HG03139 (cell line): Measurements from ENCODE around the gene FRY.

Experiments used
- ATAC-seq: cut with Tn5 transposase; IDR thresholded peaks from one replicate; pipeline ENCODE4 v1.9.1; 2021; ENCODE audit not compliant: unreplicated experiment

The FRY gene

GRCh38 chr13:32016119-32016518 lies 15.5 kb upstream of the FRY start:
- ATAC-seq, result no peak

DNA sequence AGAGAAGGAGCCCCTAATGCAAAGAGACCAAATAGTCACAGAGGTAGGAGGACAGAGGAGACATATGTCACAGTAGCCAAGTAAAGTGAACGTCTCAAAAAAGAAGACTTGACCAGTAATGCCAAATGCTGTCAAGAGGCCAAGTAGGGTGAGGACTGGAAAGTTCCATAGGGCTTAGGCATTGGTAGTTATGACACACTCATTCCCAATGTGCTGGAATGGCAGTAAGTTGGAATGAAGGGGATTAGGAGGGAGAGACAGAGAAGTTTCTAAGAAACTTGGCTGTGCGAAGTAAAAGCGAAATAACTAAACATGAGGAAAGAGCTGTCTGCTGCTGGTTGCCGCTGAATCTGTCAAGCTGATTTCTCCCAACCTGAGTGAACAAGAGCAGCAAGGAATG lies 14.9 kb upstream of the FRY start:
- no peak for ATAC-seq

GRCh38 chr13:32017474-32017873 lies 14.1 kb upstream of the FRY start:
- ATAC-seq, result no peak

- ATAC-seq, result no peak
Measured at GRCh38 chr13:32019612-32020233, 11.9 kb upstream of the FRY start.

- no peak for ATAC-seq
Measured at GRCh38 chr13:32021785-32022184, 9.8 kb upstream of the FRY start.

DNA sequence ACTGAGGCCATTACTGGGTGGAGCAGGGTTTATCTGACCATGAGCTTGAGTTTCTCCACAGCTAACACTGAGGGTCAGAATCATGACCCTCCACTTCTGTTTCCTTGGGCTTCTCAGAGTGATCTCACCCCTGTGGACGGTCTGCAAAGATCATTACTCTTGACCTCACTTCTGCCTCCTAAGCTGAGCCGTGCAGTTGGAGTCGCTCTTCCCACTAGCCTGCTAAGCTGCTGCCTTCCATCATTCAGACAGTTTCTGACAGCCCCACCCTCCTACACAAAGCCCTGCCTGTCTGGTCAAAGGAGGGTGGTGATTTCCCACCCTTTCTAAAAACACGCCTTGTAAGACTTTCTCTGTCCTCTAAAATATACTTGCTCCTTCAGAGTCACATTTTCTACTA lies 9.3 kb upstream of the FRY start:
- no peak for ATAC-seq

- no peak for ATAC-seq
Measured at GRCh38 chr13:32023096-32023495, 8.5 kb upstream of the FRY start.

DNA sequence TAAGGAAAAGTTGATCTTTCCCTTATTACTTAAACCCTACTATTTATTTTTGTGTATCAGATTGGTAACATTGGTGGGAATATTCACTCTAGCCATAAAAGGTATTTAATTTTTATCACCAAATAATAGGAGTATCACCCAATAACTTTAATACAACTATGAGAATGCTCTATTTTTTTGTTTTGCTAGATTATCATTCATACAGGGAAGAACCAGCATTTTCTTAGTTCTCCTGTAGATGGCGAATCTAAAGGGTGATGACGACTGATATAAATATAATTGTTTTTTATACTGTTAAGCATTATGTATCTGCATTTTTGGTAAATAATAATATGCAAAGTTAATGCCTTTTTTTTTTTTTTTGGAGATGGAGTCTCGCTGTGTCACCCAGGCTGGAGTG lies 7.9 kb upstream of the FRY start:
- no peak for ATAC-seq

- ATAC-seq, result no peak
Measured at GRCh38 chr13:32024750-32025149, 6.8 kb upstream of the FRY start.

DNA sequence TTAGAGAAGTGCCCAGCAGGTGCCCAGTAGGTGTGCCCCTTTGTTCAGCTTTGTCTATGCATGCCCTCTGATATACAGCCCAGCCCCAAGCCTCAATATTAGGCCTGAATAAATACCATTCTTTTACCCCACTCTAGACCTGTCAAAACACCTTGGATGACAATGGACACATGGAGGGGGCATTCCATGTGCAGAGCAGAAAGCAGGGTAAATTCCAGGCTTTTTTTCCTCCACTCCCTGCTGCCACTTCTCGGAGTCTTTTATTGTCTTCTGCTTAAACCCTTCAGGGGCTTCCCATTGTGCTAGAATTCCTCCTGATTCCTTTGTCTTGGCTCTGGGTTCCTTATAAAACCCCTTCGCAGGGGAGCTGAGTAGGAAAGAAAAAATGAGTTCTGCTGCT lies 5.8 kb upstream of the FRY start:
- no peak for ATAC-seq

DNA sequence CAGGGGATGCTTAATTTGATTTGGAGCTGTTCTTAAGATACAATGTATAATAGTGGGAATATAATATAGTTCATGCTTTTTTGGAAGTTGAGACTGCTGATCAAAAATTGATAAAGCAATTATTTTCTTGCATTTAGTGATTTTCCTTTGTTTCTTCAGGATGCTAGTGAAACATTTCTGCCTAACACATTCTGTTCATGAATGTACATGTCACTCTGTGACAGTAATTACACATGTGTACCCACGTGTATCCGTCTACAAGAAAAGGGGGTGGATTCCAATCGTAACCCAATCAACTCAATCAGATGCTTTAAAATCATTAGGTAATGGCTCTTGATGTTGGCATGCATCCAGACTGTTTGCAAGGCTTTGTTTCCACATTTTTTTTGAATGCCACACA lies 5.0 kb upstream of the FRY start:
- no peak for ATAC-seq

GRCh38 chr13:32028711-32029110 lies 2.9 kb upstream of the FRY start:
- no peak for ATAC-seq

DNA sequence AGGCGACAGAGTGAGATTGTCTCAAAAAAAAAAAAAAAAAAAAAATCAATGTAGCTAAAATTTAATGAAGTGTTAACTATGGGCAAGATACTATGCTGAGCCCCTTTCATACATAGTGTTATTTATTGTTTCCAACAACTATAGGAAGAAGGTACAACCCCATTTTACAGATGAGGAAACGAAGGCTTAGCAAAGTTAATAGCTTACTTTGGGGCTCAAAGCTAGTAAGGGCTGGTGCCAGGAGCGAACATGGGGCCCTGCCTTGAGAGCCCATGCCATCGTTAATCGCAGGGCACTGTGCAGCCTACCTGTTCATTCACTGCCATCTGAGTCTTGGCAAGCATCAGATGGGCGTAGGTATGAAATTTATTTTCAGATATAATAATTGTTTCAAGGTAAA lies 1.9 kb upstream of the FRY start:
- no peak for ATAC-seq

- ATAC-seq, result no peak
Measured at GRCh38 chr13:32031815-32032370, 319 bp downstream of the FRY start.

DNA sequence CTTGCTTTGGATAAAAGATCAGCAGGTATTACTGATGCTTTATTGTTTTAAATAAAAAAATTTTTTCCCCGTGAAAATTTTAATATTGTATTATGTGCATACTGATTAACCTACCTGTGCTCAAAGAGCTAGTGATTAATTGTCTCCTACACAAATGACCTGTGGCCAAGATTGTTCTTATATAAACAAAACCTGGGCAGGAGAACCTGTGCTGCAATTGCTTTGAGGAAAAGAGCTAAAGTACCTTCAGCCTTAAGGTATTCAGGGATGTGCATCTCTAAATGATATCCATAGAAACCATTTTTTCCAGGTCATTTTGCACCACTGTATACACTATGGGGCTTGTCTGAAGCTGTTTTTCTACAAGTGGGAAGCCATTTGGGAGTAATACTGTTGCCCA lies 1.2 kb downstream of the FRY start:
- ATAC-seq, result no peak

DNA sequence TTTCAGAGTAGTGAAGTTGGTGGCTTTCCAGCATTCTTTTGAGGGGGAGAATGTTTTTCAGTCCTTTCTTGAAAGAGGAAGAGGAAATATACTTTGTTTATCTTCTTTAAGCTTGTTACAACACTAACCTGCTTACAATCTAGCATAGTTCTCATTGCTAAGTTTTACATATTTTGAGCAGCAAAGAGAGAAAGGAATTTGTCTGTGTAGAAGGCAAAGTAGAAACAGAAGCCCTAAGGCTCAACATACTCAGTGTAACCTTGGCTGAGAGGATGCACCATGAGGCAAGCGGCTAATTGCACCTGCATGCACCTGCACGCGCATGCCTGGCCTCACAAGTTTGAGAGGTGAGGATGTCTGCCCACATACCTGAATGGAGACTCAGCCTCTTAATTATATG lies 2.2 kb downstream of the FRY start:
- no peak for ATAC-seq

DNA sequence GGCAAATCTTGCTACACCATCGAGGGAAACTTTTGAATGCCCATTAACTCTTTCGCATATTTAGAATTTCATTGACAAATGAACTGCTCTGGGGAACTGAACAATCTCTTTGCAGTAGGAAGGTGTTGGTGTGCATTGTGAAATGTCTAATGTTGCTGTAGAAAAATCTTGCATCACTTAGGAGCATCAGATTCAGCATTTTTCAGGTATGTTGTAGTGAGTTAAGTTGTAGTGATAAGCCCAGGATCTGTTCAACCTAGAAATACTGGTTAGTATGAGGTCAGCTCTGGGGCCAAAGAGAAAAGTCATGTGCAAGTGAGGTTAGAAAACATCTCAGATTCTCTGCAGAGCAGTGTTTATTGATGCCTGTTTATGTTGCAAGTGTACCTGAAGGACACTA lies 4.1 kb downstream of the FRY start:
- ATAC-seq, result no peak

DNA sequence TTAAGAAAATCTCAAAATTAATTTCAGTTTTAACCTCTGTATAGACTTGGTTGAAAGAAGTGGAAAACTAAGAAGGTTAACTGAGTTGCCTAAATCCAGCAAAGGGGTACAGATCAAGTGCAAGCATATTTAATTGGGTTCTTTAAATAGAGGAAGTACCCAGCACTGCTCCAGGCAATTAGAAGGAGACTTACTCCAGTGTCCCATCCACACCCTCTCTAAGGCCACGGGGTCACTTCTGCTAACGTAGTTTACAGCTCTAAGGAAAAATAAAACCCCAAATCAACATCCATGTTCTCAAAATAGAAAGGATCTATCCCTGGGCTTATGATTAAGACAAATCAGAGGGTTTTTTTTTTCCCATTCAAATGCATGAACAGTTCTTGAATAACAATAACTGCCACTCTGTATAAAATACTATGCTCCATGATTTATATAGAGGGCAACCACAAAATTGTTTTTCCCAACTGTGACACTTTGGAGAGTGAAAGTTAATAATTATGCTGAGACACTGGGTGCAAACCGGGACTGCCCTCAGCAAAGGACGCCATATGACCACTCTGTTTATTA lies 4.6 kb downstream of the FRY start:
- no peak for ATAC-seq

DNA sequence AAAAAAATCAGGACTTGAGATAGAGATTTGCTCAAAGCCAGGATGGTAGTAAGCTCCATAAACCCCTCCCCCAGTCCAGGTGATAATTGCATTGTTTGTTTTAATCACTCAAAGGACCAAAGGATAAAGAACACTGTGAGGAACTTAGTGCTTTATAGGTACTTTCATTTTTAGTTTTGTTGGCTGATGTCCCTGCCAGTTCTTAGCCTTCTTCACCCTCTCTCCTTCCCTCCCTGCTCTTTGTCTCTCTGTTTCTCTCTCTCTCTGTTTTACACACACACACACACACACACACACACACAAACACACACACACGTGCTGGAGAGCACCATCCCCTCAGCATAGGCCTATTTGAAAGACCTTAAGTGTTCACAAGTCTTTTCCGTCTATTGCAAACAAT lies 5.2 kb downstream of the FRY start:
- ATAC-seq, result no peak

DNA sequence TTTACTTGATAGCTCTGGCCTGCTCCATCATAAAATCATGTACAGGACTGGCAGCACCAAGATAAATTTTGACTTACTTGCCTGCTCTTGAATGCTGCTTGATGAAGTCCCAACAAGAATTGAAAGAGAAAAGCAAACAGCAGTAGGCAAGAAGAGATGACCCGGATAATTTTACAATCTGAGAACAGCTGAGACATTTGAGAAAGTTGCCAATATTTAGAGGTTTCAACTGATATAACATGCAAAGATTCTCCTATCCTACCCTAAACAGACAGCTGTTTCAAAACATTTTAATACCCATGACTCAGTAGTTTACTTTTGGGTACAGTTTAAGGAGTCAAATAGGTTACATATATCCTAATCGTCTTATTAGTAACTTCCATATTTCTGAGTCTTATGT lies 5.9 kb downstream of the FRY start:
- ATAC-seq, result no peak

GRCh38 chr13:32038343-32038742 lies 6.8 kb downstream of the FRY start:
- ATAC-seq, result no peak

GRCh38 chr13:32039056-32039455 lies 7.5 kb downstream of the FRY start:
- ATAC-seq, result no peak

DNA sequence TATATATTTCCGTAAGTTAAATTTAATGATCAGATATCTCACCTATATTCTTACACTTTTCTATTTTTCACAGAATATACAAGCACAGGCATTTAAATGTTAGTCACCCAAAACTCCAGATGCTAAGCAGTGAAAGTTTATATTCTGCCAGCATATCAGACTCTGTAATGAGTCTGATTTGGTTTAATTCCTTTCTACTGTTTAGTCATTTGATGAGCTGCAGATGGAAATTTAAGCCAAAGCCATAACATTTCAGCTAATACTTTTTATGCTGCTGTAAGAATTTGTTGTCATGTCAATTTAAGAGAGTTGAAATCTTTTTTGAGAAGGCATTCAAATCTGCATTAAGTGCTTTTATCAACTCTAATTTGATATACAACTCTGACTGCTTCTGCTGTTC lies 8.0 kb downstream of the FRY start:
- ATAC-seq, result no peak
